B cell (primary cell): ENCODE measurements around the gene CECR2.

Experiments used
- EZH2 ChIP-seq: IDR thresholded peaks from 2 replicates; pipeline ENCODE4 v1.6.1; 2012; ENCODE audit warnings: borderline replicate concordance, low read depth, mild to moderate bottlenecking, moderate library complexity, low read length; ENCODE audit not compliant: insufficient read depth, poor library complexity, severe bottlenecking
- TF ChIP-seq, protein P1 (sequence below): fragments of 200-600 bp; IDR thresholded peaks from one replicate; pipeline ENCODE4 v1.8.0; 2022; ENCODE audit warnings: antibody characterized with exemption, mild to moderate bottlenecking

DNA sequence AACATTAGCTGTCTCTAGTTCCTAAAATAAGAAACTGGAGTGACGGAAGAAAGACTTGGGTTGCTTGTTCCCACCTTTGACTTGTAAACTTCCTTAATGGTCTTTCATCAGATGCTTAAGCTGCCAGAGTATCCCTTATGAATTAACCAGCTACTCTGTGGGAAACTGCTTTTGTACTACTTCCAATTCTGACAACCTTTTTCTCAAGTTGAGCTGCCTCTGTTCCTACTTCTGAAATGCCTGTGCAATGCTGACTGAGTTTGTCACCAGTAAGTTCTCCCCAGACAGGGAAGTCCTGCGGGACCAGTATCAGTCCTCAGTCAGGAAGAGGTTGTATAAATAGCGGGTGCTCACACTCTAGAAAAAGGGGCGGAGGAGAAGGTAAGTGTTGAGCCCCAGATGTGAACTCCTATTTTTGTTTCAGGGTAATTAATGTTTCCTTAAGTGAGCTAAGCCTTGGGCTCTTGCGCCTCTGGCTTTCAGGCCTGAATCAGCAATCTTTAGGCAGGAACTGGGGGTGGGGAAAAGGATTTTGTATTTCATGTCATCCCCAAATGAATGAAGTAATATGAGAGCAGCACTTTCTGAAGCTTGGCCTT lies 67.2 kb downstream of the CECR2 start:
- TF ChIP-seq, protein P1, sequence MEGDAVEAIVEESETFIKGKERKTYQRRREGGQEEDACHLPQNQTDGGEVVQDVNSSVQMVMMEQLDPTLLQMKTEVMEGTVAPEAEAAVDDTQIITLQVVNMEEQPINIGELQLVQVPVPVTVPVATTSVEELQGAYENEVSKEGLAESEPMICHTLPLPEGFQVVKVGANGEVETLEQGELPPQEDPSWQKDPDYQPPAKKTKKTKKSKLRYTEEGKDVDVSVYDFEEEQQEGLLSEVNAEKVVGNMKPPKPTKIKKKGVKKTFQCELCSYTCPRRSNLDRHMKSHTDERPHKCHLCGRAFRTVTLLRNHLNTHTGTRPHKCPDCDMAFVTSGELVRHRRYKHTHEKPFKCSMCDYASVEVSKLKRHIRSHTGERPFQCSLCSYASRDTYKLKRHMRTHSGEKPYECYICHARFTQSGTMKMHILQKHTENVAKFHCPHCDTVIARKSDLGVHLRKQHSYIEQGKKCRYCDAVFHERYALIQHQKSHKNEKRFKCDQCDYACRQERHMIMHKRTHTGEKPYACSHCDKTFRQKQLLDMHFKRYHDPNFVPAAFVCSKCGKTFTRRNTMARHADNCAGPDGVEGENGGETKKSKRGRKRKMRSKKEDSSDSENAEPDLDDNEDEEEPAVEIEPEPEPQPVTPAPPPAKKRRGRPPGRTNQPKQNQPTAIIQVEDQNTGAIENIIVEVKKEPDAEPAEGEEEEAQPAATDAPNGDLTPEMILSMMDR = no peak
- no peak for TF ChIP-seq EZH2
